GM21825 (cell line): ENCODE measurements around the gene DAZAP1.
A peak's percentile ranks its signal among the peaks of the same experiment; 100 is the strongest.
"Not testable (repeated sequence)": the region's sequence is repeated elsewhere in the genome, so short reads cannot be mapped to it uniquely, and the experiment has no call there.

ENCODE experiments used
- ATAC-seq: cut with Tn5 transposase; IDR thresholded peaks from one replicate; pipeline ENCODE4 v1.9.1; 2021; ENCODE audit warnings: mild to moderate bottlenecking, moderate library complexity; ENCODE audit not compliant: unreplicated experiment

Gene DAZAP1

GRCh38 chr19:1471010-1471514 is 63.7 kb downstream of the DAZAP1 start:
- ATAC-seq = no peak

GRCh38 chr19:1471515-1472160 is 64.3 kb downstream of the DAZAP1 start:
- no peak for ATAC-seq

GRCh38 chr19:1472231-1473084 is 65.1 kb downstream of the DAZAP1 start:
- no peak for ATAC-seq

- ATAC-seq = no peak
These were observed 65.9 kb downstream of the DAZAP1 start for GRCh38 chr19:1473085-1473851.

GRCh38 chr19:1474011-1474764 is 66.8 kb downstream of the DAZAP1 start:
- no peak for ATAC-seq

GRCh38 chr19:1474765-1475351 is 67.5 kb downstream of the DAZAP1 start:
- ATAC-seq = no peak

GRCh38 chr19:1475751-1476437 is 68.5 kb downstream of the DAZAP1 start:
- no peak for ATAC-seq

GRCh38 chr19:1477056-1477455 is 69.7 kb downstream of the DAZAP1 start:
- ATAC-seq = not testable (repeated sequence)

GRCh38 chr19:1478934-1479707 is 71.7 kb downstream of the DAZAP1 start, which contains the start of gene C19orf25:
C19orf25 (minus strand) TSS chr19:1479215; CDS start chr19:1478903, 312 bp downstream.
- peak; percentile 60 for ATAC-seq

GRCh38 chr19:1481224-1481892 is 74.0 kb downstream of the DAZAP1 start:
- no peak for ATAC-seq

GRCh38 chr19:1481893-1482360 is 74.5 kb downstream of the DAZAP1 start:
- no peak for ATAC-seq

- no peak for ATAC-seq
These were observed 75.2 kb downstream of the DAZAP1 start for GRCh38 chr19:1482361-1483130.

GRCh38 chr19:1483131-1483978 is 76.0 kb downstream of the DAZAP1 start:
- no peak for ATAC-seq

GRCh38 chr19:1483979-1484428 is 76.6 kb downstream of the DAZAP1 start:
- no peak for ATAC-seq
